GM12878 (cell line): ENCODE measurements around the gene SRGAP1. TPM values are rescaled to one million over a fixed set of nuclear protein-coding genes. Genes with fewer than 3 reads are reported as not detected.

Experiments
- ATAC-seq: fragments of 200-7000 bp; cut with Tn5 transposase; 3 replicates; pipeline ENCODE4 v1.9.1; 2020; ENCODE audit warnings: mild to moderate bottlenecking, moderate library complexity
- BruUV-seq: library from RNA; stranded (reverse); fragments of 400-500 nt; replicated peaks from 2 replicates; lab custom pipeline; 2021; lab: Mats Ljungman, UMichigan
- CTCF ChIA-PET: fragments of 300-600 bp; sonication (Branson Sonifier 250); formaldehyde crosslinking; extraction: SDS; loops from one replicate; lab custom pipeline; 2021; ENCODE audit warnings: inconsistent platforms; lab: Yijun Ruan, JAX
- POLR2A ChIA-PET: fragments of 350-600 bp; formaldehyde crosslinking; extraction: SDS; loops from one replicate; lab custom pipeline; 2021; ENCODE audit warnings: inconsistent platforms; lab: Charles Lee
- RAD21 ChIA-PET: fragments of 300-600 bp; sonication (Branson Sonifier 250); formaldehyde crosslinking; loops from one replicate; lab custom pipeline; 2023; ENCODE audit warnings: antibody characterized with exemption; ENCODE audit not compliant: unreplicated experiment; lab: Charles Lee
- SMC1A ChIA-PET: fragments of 300-600 bp; sonication (Branson Sonifier 250); formaldehyde crosslinking; loops from one replicate; lab custom pipeline; 2023; ENCODE audit not compliant: unreplicated experiment, uncharacterized antibody; lab: Charles Lee
- DNase-seq: peaks from one replicate; pipeline ENCODE4 v3.0.0-alpha.2; 2011; ENCODE audit warnings: low read depth, low spot score
- FAIRE-seq: peaks from 3 replicates; lab custom pipeline; 2011; peaks lifted over from hg19 to GRCh38; lab: Jason Lieb, UNC
- H2AFZ ChIP-seq: 2 replicates; pipeline ENCODE4 v1.6.0; 2011; ENCODE audit warnings: low read depth, low read length, control low read depth; ENCODE audit not compliant: control insufficient read depth
- H3K27ac ChIP-seq: 2 replicates; pipeline ENCODE4 v1.5.1; 2011; ENCODE audit warnings: control low read depth; ENCODE audit not compliant: control insufficient read depth, insufficient read depth
- H3K27me3 ChIP-seq, 2 experiments: replicated peaks in 1 of 2; 2 replicates each; pipeline versions ENCODE4 v1.6.0 to v1.6.1; 2011; ENCODE audit warnings: low read length in 1 of 2; ENCODE audit not compliant: control insufficient read depth in 2 of 2, insufficient read depth in 2 of 2
- H3K36me3 ChIP-seq, 2 experiments: 2 replicates each; pipeline ENCODE4 v1.5.1; 2011; ENCODE audit warnings: low read length in 1 of 2; ENCODE audit not compliant: control insufficient read depth in 2 of 2, insufficient read depth in 2 of 2
- H3K4me1 ChIP-seq: 2 replicates; pipeline ENCODE4 v1.6.1; 2011; ENCODE audit warnings: mild to moderate bottlenecking, low read length, moderate library complexity, mixed read lengths; ENCODE audit not compliant: control insufficient read depth, insufficient read depth
- H3K4me2 ChIP-seq: 2 replicates; pipeline ENCODE4 v1.6.0; 2011; ENCODE audit warnings: control low read depth; ENCODE audit not compliant: control insufficient read depth, insufficient read depth
- H3K4me3 ChIP-seq: fragments of 200-600 bp; sonication (generic); 2 replicates; pipeline ENCODE4 v1.5.1; 2016
- H3K79me2 ChIP-seq: 2 replicates; pipeline ENCODE4 v1.6.0; 2011; ENCODE audit warnings: low read length; ENCODE audit not compliant: control insufficient read depth, insufficient read depth
- H3K9ac ChIP-seq: 2 replicates; pipeline ENCODE4 v1.8.0; 2011; ENCODE audit warnings: low read length, control low read depth, mixed read lengths; ENCODE audit not compliant: control insufficient read depth, insufficient read depth
- H3K9me3 ChIP-seq: replicated peaks from 3 replicates; pipeline ENCODE4 v1.5.1; 2011; ENCODE audit warnings: mild to moderate bottlenecking, low read length; ENCODE audit not compliant: control insufficient read depth, insufficient read depth
- H4K20me1 ChIP-seq: 2 replicates; pipeline ENCODE4 v1.6.0; 2011; ENCODE audit not compliant: control insufficient read depth, insufficient read depth
- BACH1 ChIP-seq: fragments of 450-650 bp; IDR thresholded peaks from 2 replicates; pipeline ENCODE4 v1.6.1; 2017; ENCODE audit warnings: mild to moderate bottlenecking, borderline replicate concordance
- CHD4 ChIP-seq: fragments of 200-600 bp; sonication (generic); IDR thresholded peaks from 2 replicates; pipeline ENCODE4 v1.6.1; 2016; ENCODE audit warnings: mild to moderate bottlenecking
- CUX1 ChIP-seq: IDR thresholded peaks from 2 replicates; pipeline ENCODE4 v1.6.1; 2012; ENCODE audit warnings: improper control_type of control experiment, low read depth, low read length; ENCODE audit not compliant: insufficient replicate concordance
- GATAD2B ChIP-seq: fragments of 450-650 bp; conservative IDR thresholded peaks from 2 replicates; pipeline ENCODE4 v1.6.1; 2017; ENCODE audit warnings: low read depth, mild to moderate bottlenecking, moderate library complexity
- HDAC6 ChIP-seq: fragments of 200-600 bp; sonication (generic); IDR thresholded peaks from one replicate; pipeline ENCODE4 v1.8.0; 2017; ENCODE audit warnings: antibody characterized with exemption; ENCODE audit not compliant: unreplicated experiment
- IKZF1 ChIP-seq: fragments of 450-650 bp; conservative IDR thresholded peaks from 2 replicates; pipeline ENCODE4 v1.6.1; 2017; ENCODE audit warnings: antibody characterized with exemption, mild to moderate bottlenecking
- MTA3 ChIP-seq: IDR thresholded peaks from 2 replicates; pipeline ENCODE4 v1.6.1; 2012; ENCODE audit warnings: low read length, inconsistent platforms, borderline replicate concordance
- NFYA ChIP-seq: IDR thresholded peaks from 2 replicates; pipeline ENCODE4 v1.6.1; 2011; ENCODE audit warnings: low read depth, mild to moderate bottlenecking, low read length, improper control_type of control experiment, borderline replicate concordance
- NRF1 ChIP-seq: conservative IDR thresholded peaks from 2 replicates; pipeline ENCODE4 v1.6.1; 2011; ENCODE audit warnings: mild to moderate bottlenecking, low read depth, low read length, improper control_type of control experiment
- RAD51 ChIP-seq: fragments of 450-650 bp; IDR thresholded peaks from 2 replicates; pipeline ENCODE4 v1.6.1; 2016; ENCODE audit warnings: moderate library complexity, mild to moderate bottlenecking, inconsistent platforms
- RFX5 ChIP-seq: IDR thresholded peaks from 2 replicates; pipeline ENCODE4 v1.6.1; 2011; ENCODE audit warnings: low read depth, low read length, improper control_type of control experiment
- SKIL ChIP-seq: fragments of 450-650 bp; IDR thresholded peaks from 2 replicates; pipeline ENCODE4 v1.6.1; 2017; ENCODE audit warnings: mild to moderate bottlenecking, low read depth, inconsistent platforms; ENCODE audit not compliant: poor library complexity, severe bottlenecking
- SPI1 ChIP-seq: IDR thresholded peaks from 2 replicates; pipeline ENCODE4 v1.6.1; 2011; ENCODE audit warnings: low read depth, mild to moderate bottlenecking, low read length, moderate library complexity, borderline replicate concordance; ENCODE audit not compliant: insufficient read depth
- SRF ChIP-seq, 2 experiments: IDR thresholded peaks; 2 replicates each; pipeline ENCODE4 v1.6.1; 2011; ENCODE audit warnings: low read depth in 2 of 2, low read length in 2 of 2, mild to moderate bottlenecking in 1 of 2, moderate library complexity in 1 of 2
- SUZ12 ChIP-seq: fragments of 200-600 bp; sonication (generic); IDR thresholded peaks from one replicate; pipeline ENCODE4 v1.6.1; 2018; ENCODE audit warnings: antibody characterized with exemption, mild to moderate bottlenecking; ENCODE audit not compliant: unreplicated experiment
- WRNIP1 ChIP-seq: IDR thresholded peaks from 2 replicates; pipeline ENCODE4 v1.6.1; 2011; ENCODE audit warnings: low read depth, low read length, improper control_type of control experiment, borderline replicate concordance
- ZBED1 ChIP-seq: IDR thresholded peaks from 2 replicates; pipeline ENCODE4 v1.6.1; 2016; ENCODE audit warnings: borderline replicate concordance
- WGBS: methylation state at CpG from one replicate; pipeline ENCODE4 v1.1.6; 2016; ENCODE audit warnings: low lambda C conversion rate; ENCODE audit not compliant: insufficient replicate concordance, insufficient coverage; ENCODE audit errors: missing lambda C conversion rate; 5-methylcytosine and 5-hydroxymethylcytosine counted together
- in situ Hi-C: fragments of 300-500 bp; cut with MboI; formaldehyde crosslinking; loops from 9 replicates; pipeline ENCODE4 v1.14.3; 2018; ENCODE audit warnings: mixed read lengths
- intact Hi-C: fragments of 100-400 bp; cut with micrococcal nuclease; formaldehyde crosslinking; loops from one replicate; pipeline ENCODE4 v1.14.2; 2022; ENCODE audit not compliant: unreplicated experiment
- polyA plus RNA-seq, 11 experiments: library from polyadenylated mRNA; depleted of rRNA in 4 of 11; unstranded in 6 of 11; stranded (reverse) in 5 of 11; fragments of >200 nt; fragmentation: Nextera tagmentation in 4 of 11; fragmentation: Illumina TruSeq in 1 of 11; extraction: Ambion mirVana in 4 of 11; extraction: Trizol in 1 of 11; gene quantifications; 1 replicate in 1 of 11; 2 replicates in 10 of 11; pipeline versions ENCODE4 v1.2.1 to v1.2.3, GENCODE V29; 2011 to 2016; ENCODE audit warnings: inconsistent platforms in 2 of 11, missing spikeins in 2 of 11, low read depth in 1 of 11
- total RNA-seq, 4 experiments: library from RNA; depleted of rRNA in 3 of 4; stranded (reverse); fragments of >200 nt in 3 of 4; fragmentation: Illumina TruSeq in 1 of 4; extraction: Trizol in 1 of 4; gene quantifications; 2 replicates each; pipeline versions ENCODE4 v1.2.1 to v1.2.3, GENCODE V29; 2013 to 2021
- TF ChIP-seq, protein P1 (sequence below): IDR thresholded peaks from 2 replicates; pipeline ENCODE4 v1.6.1; 2011; ENCODE audit warnings: low read depth, low read length, improper control_type of control experiment, borderline replicate concordance

SRGAP1 gene
- total and polyA plus RNA-seq, 10 of the 15 experiments (the other 5 are each of a cell fraction or from before 2014, with no cell fraction given), result 0.16 to 0.85 (median 0.46) TPM

- Histone ChIP-seq H3K27me3 (no peaks in the 10 kb centered on the region), H3K4me3 (no peak overlapping the region), H3K27ac (no peak overlapping the region), H3K79me2 (no peaks in the 10 kb centered on the region), H3K9me3 (no peaks in the 10 kb centered on the region), H3K4me1 (no peaks in the 10 kb centered on the region), H3K36me3 (peaks cover 0 to 6% of the 10 kb centered on the region in 2 experiments; a peak in 1 of 4 replicates), H3K4me2 (no peak overlapping the region), H2AFZ (no peak overlapping the region), H3K9ac (no peak overlapping the region), H4K20me1 (no peaks in the 10 kb centered on the region)
- ATAC-seq (no peak), FAIRE-seq (peak; percentile 27), DNase-seq (no peak)
- BruUV-seq, result no TSS peak
- in situ Hi-C loops (loop anchor here (5.0 kb wide), 1 partner anchor 379 kb away; no protein-coding TSS in a partner anchor), intact Hi-C loops (no loop called here)
- RAD21 ChIA-PET, result no interaction called here
- WGBS, result 89% methylated on average over 6 of the region's 6 CpGs
- CTCF ChIA-PET, result no interaction called here
- SMC1A ChIA-PET, result no interaction called here
- POLR2A ChIA-PET, result no interaction called here
- TF ChIP-seq ZBED1, result no peak
- no peak for TF ChIP-seq HDAC6
- no peak for TF ChIP-seq SRF (IDR thresholded peaks at IDR 0.05; ENCODE audit: low read depth in 2 of 2, low read length in 2 of 2)
- TF ChIP-seq IKZF1, result no peak
- no peak for TF ChIP-seq CUX1
- no peak for TF ChIP-seq RAD51
- no peak for TF ChIP-seq RFX5
- TF ChIP-seq, protein P1, sequence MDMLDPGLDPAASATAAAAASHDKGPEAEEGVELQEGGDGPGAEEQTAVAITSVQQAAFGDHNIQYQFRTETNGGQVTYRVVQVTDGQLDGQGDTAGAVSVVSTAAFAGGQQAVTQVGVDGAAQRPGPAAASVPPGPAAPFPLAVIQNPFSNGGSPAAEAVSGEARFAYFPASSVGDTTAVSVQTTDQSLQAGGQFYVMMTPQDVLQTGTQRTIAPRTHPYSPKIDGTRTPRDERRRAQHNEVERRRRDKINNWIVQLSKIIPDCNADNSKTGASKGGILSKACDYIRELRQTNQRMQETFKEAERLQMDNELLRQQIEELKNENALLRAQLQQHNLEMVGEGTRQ, result no peak
- TF ChIP-seq SPI1, result no peak
- no peak for TF ChIP-seq CHD4
- TF ChIP-seq GATAD2B, result no peak
- no peak for TF ChIP-seq NRF1
- no peak for TF ChIP-seq SUZ12
- TF ChIP-seq MTA3, result no peak
- TF ChIP-seq SKIL, result no peak
- TF ChIP-seq NFYA, result no peak
- TF ChIP-seq WRNIP1, result no peak
- no peak for TF ChIP-seq BACH1
Measured at GRCh38 chr12:63795944-63796343, 48.6 kb upstream of the SRGAP1 start.
